ENCODE data around the gene KRT27. TPM values are rescaled to one million over a fixed set of nuclear protein-coding genes. Genes with fewer than 3 reads are reported as not detected.

KRT27 gene
- total RNA-seq, 1 donor from 2014 or later = not detected

DNA sequence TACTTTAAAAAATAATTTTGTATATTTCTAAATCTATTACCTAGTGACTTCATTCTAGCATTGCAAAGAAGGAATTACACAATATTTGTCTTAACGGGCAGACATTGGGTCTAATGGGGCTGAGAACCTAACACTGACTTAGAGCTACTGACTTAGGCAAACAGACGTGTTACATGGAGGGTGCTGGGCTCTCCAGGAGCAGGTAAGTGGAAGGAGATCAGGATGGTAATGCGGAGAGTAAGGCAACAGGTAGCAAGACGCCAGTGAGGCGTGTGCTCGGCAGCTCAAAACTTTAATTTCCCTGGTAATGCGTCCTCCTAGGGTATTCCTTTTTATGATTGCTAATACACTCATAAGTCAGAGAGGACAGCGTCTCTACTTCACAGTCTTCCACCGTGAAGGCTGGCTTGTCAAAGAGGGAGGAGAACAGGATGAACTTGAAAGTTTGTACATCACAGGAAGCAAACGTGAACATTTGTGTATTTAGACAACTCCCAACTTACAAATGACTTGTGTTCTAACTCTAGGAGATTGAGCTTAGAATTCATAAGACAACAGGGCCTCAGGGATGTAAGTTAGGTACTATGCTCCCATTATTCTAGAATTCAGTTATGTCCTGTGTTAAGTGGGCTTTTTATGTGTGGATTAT is 12.8 kb upstream of the KRT27 start:
- no peak for DNase-seq (ENCODE audit: low read depth)
- H3K4me3 ChIP-seq (ENCODE audit: low read depth, low read length) = no peak overlapping the region
- no peak for TF ChIP-seq CTCF (conservative IDR thresholded peaks at IDR 0.05; ENCODE audit: low read depth, low read length)

GRCh38 chr17:40794466-40794865 is 12.1 kb upstream of the KRT27 start:
- H3K4me3 ChIP-seq (ENCODE audit: low read depth, low read length) = no peak overlapping the region
- TF ChIP-seq CTCF (conservative IDR thresholded peaks at IDR 0.05; ENCODE audit: low read depth, low read length) = no peak
- DNase-seq (ENCODE audit: low read depth) = no peak

DNA sequence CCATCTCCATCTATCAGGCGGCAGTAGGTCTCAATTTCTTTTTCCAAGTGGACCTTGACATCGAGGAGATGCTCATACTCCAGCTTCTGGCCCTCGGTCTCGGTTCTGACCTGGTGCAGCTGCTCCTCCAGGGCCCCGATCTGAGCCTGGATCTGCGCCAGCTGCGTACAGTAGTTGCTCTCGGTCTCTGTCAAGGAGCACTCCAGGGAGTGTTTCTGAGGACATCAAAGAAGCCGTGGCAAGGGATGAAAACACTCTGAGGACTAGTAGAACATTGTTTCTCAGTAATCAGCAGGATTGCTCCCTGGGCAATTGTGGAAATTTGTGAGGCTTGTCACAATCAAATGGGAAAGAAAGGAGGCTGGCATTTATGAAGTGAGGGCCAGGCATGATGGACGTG is 11.5 kb upstream of the KRT27 start:
- TF ChIP-seq CTCF (conservative IDR thresholded peaks at IDR 0.05; ENCODE audit: low read depth, low read length) = no peak
- DNase-seq (ENCODE audit: low read depth) = no peak
- H3K4me3 ChIP-seq (ENCODE audit: low read depth, low read length) = no peak overlapping the region

GRCh38 chr17:40791787-40792436 is 9.6 kb upstream of the KRT27 start:
- DNase-seq (ENCODE audit: low read depth) = no peak
- TF ChIP-seq CTCF (conservative IDR thresholded peaks at IDR 0.05; ENCODE audit: low read depth, low read length) = peak; percentile 88
- H3K4me3 ChIP-seq (ENCODE audit: low read depth, low read length) = no peak overlapping the region

- no peak for DNase-seq (ENCODE audit: low read depth)
- TF ChIP-seq CTCF (conservative IDR thresholded peaks at IDR 0.05; ENCODE audit: low read depth, low read length) = no peak
- H3K4me3 ChIP-seq (ENCODE audit: low read depth, low read length) = no peak overlapping the region
Observed at GRCh38 chr17:40791111-40791510, 8.8 kb upstream of the KRT27 start.

- H3K4me3 ChIP-seq (ENCODE audit: low read depth, low read length) = peak overlapping the region; percentile 45
Observed at GRCh38 chr17:40779181-40779909, 3.0 kb downstream of the KRT27 start.

More at GRCh38 chr17:40779181-40779909, 3.0 kb downstream of the KRT27 start:
- no peak for TF ChIP-seq CTCF (conservative IDR thresholded peaks at IDR 0.05; ENCODE audit: low read depth, low read length)
- DNase-seq (ENCODE audit: low read depth) = no peak

Measured in epithelial cell of proximal tubule (primary cell).